Mesenchymal stem cell (in vitro differentiated cells and primary cell): ENCODE results near the gene MATN1.

Experiments
- DNase-seq: peaks from one replicate; pipeline ENCODE4 v3.0.0-alpha.2; 2013
- H2AFZ ChIP-seq: one replicate; pipeline ENCODE4 v1.6.1; 2013; ENCODE audit warnings: low read depth, mild to moderate bottlenecking, control low read depth, inconsistent platforms, low read length, moderate library complexity
- H2AK5ac ChIP-seq: 2 replicates; pipeline ENCODE4 v1.6.1; 2013; ENCODE audit warnings: low read length, moderate library complexity, mild to moderate bottlenecking, inconsistent platforms; ENCODE audit not compliant: severe bottlenecking
- H2BK120ac ChIP-seq: one replicate; pipeline ENCODE4 v1.6.1; 2013; ENCODE audit warnings: low read depth, mild to moderate bottlenecking, inconsistent platforms, low read length, moderate library complexity
- H2BK12ac ChIP-seq, 2 experiments: one replicate each; pipeline ENCODE4 v1.6.1; 2013; ENCODE audit warnings: inconsistent platforms in 2 of 2, low read length in 2 of 2, mild to moderate bottlenecking in 2 of 2, moderate library complexity in 2 of 2, control low read depth in 1 of 2
- H2BK15ac ChIP-seq: one replicate; pipeline ENCODE4 v1.6.1; 2013; ENCODE audit warnings: mild to moderate bottlenecking, low read depth, inconsistent platforms; ENCODE audit not compliant: poor library complexity, severe bottlenecking
- H2BK5ac ChIP-seq: 2 replicates; pipeline ENCODE4 v1.6.1; 2013; ENCODE audit warnings: low read depth, mild to moderate bottlenecking, low read length, control low read depth, inconsistent platforms; ENCODE audit not compliant: poor library complexity, severe bottlenecking
- H3K14ac ChIP-seq, 2 experiments: one replicate each; pipeline ENCODE4 v1.6.1; 2013; ENCODE audit warnings: inconsistent platforms in 2 of 2, low read length in 2 of 2, control low read depth in 1 of 2, mild to moderate bottlenecking in 1 of 2, moderate library complexity in 1 of 2
- H3K18ac ChIP-seq, 2 experiments: one replicate each; pipeline ENCODE4 v1.6.1; 2013; ENCODE audit warnings: inconsistent platforms in 2 of 2, low read length in 2 of 2, control low read depth in 1 of 2, low read depth in 1 of 2, mild to moderate bottlenecking in 1 of 2
- H3K23ac ChIP-seq, 2 experiments: one replicate each; pipeline ENCODE4 v1.6.1; 2013; ENCODE audit warnings: inconsistent platforms in 2 of 2, low read length in 2 of 2, mild to moderate bottlenecking in 2 of 2, moderate library complexity in 2 of 2, control low read depth in 1 of 2
- H3K27ac ChIP-seq: 2 replicates; pipeline ENCODE4 v1.5.1; 2013; ENCODE audit warnings: mild to moderate bottlenecking, moderate library complexity, low read length, control low read depth, inconsistent platforms; ENCODE audit not compliant: poor library complexity, severe bottlenecking
- H3K27me3 ChIP-seq, 2 experiments: 2 replicates each; pipeline versions ENCODE4 v1.6.1 to v1.7.0; 2013; ENCODE audit warnings: low read length in 2 of 2, mild to moderate bottlenecking in 2 of 2, moderate library complexity in 2 of 2, control low read depth in 1 of 2, inconsistent platforms in 1 of 2; ENCODE audit not compliant: control insufficient read depth in 1 of 2, insufficient read depth in 1 of 2
- H3K36me3 ChIP-seq, 2 experiments: 2 replicates each; pipeline versions ENCODE4 v1.6.1 to v1.7.0; 2013; ENCODE audit warnings: low read length in 2 of 2, control low read depth in 1 of 2, inconsistent platforms in 1 of 2, low read depth in 1 of 2, mild to moderate bottlenecking in 1 of 2; ENCODE audit not compliant: insufficient read depth in 2 of 2, control insufficient read depth in 1 of 2
- H3K4ac ChIP-seq, 2 experiments: one replicate each; pipeline ENCODE4 v1.6.1; 2013; ENCODE audit warnings: inconsistent platforms in 2 of 2, low read length in 2 of 2, mild to moderate bottlenecking in 2 of 2, moderate library complexity in 2 of 2, control low read depth in 1 of 2, low read depth in 1 of 2
- H3K4me1 ChIP-seq: 2 replicates; pipeline ENCODE4 v1.6.1; 2013; ENCODE audit warnings: low read depth, low read length, control low read depth; ENCODE audit not compliant: control insufficient read depth, insufficient read depth
- H3K4me2 ChIP-seq: 2 replicates; pipeline ENCODE4 v1.6.1; 2013; ENCODE audit warnings: low read length, mild to moderate bottlenecking, inconsistent platforms; ENCODE audit not compliant: poor library complexity, severe bottlenecking
- H3K4me3 ChIP-seq, 2 experiments: 2 replicates each; pipeline versions ENCODE4 v1.5.1 to v1.7.0; 2013; ENCODE audit warnings: low read length in 2 of 2, mild to moderate bottlenecking in 2 of 2, control low read depth in 1 of 2, low read depth in 1 of 2; ENCODE audit not compliant: insufficient read depth in 1 of 2
- H3K79me1 ChIP-seq: replicated peaks from 2 replicates; pipeline ENCODE4 v1.6.1; 2013; ENCODE audit warnings: mild to moderate bottlenecking, control low read depth, low read length, inconsistent platforms; ENCODE audit not compliant: poor library complexity, severe bottlenecking
- H3K9ac ChIP-seq: 2 replicates; pipeline ENCODE4 v1.7.0; 2013; ENCODE audit warnings: mild to moderate bottlenecking, low read length, moderate library complexity
- H3K9me3 ChIP-seq: 2 replicates; pipeline ENCODE4 v1.7.0; 2013; ENCODE audit warnings: mild to moderate bottlenecking, low read length; ENCODE audit not compliant: control insufficient read depth
- H4K8ac ChIP-seq: one replicate; pipeline ENCODE4 v1.6.1; 2013; ENCODE audit warnings: inconsistent platforms, mild to moderate bottlenecking, low read length, moderate library complexity
- H4K91ac ChIP-seq: one replicate; pipeline ENCODE4 v1.6.1; 2013; ENCODE audit warnings: mild to moderate bottlenecking, low read length, inconsistent platforms
- WGBS: methylation state at CpG from one replicate; pipeline ENCODE4 v1.1.7; 2013; ENCODE audit warnings: mixed read lengths; 5-methylcytosine and 5-hydroxymethylcytosine counted together

The MATN1 gene

GRCh38 chr1:30746212-30747032, 23.0 kb upstream of the MATN1 start:
- H3K4me2 ChIP-seq: no peak overlapping the region
- H4K8ac ChIP-seq: no peak overlapping the region
- H4K91ac ChIP-seq: peak overlapping the region; percentile 44
- H3K36me3 ChIP-seq: no peaks in the 10 kb centered on the region
- H2BK15ac ChIP-seq: no peak overlapping the region
- no peak overlapping the region for H3K18ac ChIP-seq
- no peaks in the 10 kb centered on the region for H3K79me1 ChIP-seq
- DNase-seq: no peak
- H3K14ac ChIP-seq: no peak overlapping the region
- H2BK120ac ChIP-seq: no peak overlapping the region
- no peak overlapping the region for H2BK5ac ChIP-seq
- no peak overlapping the region for H3K4ac ChIP-seq
- no peak overlapping the region for H3K27ac ChIP-seq
- H2AFZ ChIP-seq: no peak overlapping the region
- H2AK5ac ChIP-seq: peak overlapping the region; percentile 10
- H3K4me3 ChIP-seq: no peak overlapping the region
- peak overlapping the region in 1 of 2 experiments; percentile 7 for H2BK12ac ChIP-seq
- no peak overlapping the region for H3K9ac ChIP-seq
- WGBS: 93% methylated on average over 15 of the region's 16 CpGs
- H3K27me3 ChIP-seq: peaks cover 0 to 32% of the 10 kb centered on the region in 2 experiments
- H3K23ac ChIP-seq: no peak overlapping the region
- H3K9me3 ChIP-seq: no peaks in the 10 kb centered on the region
- peaks cover 18% of the 10 kb centered on the region for H3K4me1 ChIP-seq

GRCh38 chr1:30745834-30746208, 22.4 kb upstream of the MATN1 start:
- H3K27me3 ChIP-seq: peaks cover 0 to 38% of the 10 kb centered on the region in 2 experiments
- no peak overlapping the region for H2AFZ ChIP-seq
- 81% methylated on average over 4 of the region's 4 CpGs for WGBS
- H3K4me2 ChIP-seq: no peak overlapping the region
- H2AK5ac ChIP-seq: no peak overlapping the region
- no peak overlapping the region for H3K23ac ChIP-seq
- no peak overlapping the region for H2BK120ac ChIP-seq
- no peak overlapping the region for H3K4me3 ChIP-seq
- peaks cover 22% of the 10 kb centered on the region for H3K4me1 ChIP-seq
- H2BK15ac ChIP-seq: no peak overlapping the region
- H2BK12ac ChIP-seq: no peak overlapping the region
- no peak for DNase-seq
- no peaks in the 10 kb centered on the region for H3K36me3 ChIP-seq
- no peaks in the 10 kb centered on the region for H3K9me3 ChIP-seq
- no peak overlapping the region for H3K27ac ChIP-seq
- H2BK5ac ChIP-seq: no peak overlapping the region
- no peak overlapping the region for H3K14ac ChIP-seq
- no peak overlapping the region for H3K9ac ChIP-seq
- no peak overlapping the region for H3K18ac ChIP-seq
- H4K8ac ChIP-seq: no peak overlapping the region
- H4K91ac ChIP-seq: peak overlapping the region; percentile 1
- no peak overlapping the region for H3K4ac ChIP-seq
- no peaks in the 10 kb centered on the region for H3K79me1 ChIP-seq

- Histone ChIP-seq H3K14ac (no peak overlapping the region), H2BK120ac (no peak overlapping the region), H3K27me3 (peaks cover 0 to 43% of the 10 kb centered on the region in 2 experiments), H3K9me3 (no peaks in the 10 kb centered on the region), H3K79me1 (no peaks in the 10 kb centered on the region), H3K23ac (no peak overlapping the region), H3K18ac (no peak overlapping the region), H4K91ac (no peak overlapping the region), H3K4me2 (no peak overlapping the region), H4K8ac (no peak overlapping the region), H3K9ac (no peak overlapping the region), H3K27ac (no peak overlapping the region), H2BK12ac (no peak overlapping the region), H2AK5ac (no peak overlapping the region), H3K4me3 (no peak overlapping the region), H2BK5ac (no peak overlapping the region), H3K36me3 (no peaks in the 10 kb centered on the region), H2BK15ac (no peak overlapping the region), H3K4me1 (peaks cover 24% of the 10 kb centered on the region), H2AFZ (no peak overlapping the region), H3K4ac (no peak overlapping the region)
- no peak for DNase-seq
- 77% methylated on average over 13 of the region's 14 CpGs for WGBS
Measured at GRCh38 chr1:30745156-30745833, 21.9 kb upstream of the MATN1 start.

DNA sequence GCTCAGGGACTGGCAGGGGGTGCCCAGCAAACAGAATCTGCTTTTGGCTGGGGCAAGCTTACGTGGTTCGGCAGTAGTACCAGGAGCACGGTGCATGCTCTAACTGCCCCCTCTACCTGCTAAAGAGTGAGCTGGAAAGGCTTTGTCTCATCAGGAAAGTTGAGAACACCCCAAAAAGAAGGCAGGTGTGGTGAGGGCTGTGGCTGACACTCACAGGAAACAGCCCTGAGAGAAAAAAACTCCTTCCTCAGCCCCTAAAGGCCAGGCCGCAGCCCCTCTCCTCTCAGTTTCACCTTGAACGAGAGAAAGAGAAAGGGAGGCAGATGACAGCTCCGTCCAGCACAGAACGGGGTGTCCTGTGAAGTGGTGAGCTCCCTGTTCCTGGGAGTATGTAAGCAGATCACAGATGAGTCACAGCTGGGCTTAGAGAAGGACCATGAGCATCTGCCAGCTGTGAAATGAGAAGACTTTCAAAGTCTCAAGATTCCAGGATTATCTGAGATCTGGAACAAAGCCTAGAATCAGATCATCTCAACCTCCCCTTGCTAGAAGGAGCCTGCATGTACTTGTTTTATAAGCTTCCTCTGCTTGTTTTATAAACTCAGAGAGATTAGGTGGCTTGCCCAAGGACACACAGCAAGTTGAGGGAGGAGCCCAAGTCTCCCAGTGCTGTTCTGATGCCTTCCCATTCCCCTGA, 20.8 kb upstream of the MATN1 start:
- no peak overlapping the region for H2AFZ ChIP-seq
- no peak overlapping the region for H2BK5ac ChIP-seq
- no peak overlapping the region for H4K91ac ChIP-seq
- peak; percentile 17 for DNase-seq
- peaks cover 0 to 38% of the 10 kb centered on the region in 2 experiments for H3K27me3 ChIP-seq
- no peaks in the 10 kb centered on the region for H3K79me1 ChIP-seq
- H3K18ac ChIP-seq: no peak overlapping the region
- no peak overlapping the region for H2BK120ac ChIP-seq
- H3K23ac ChIP-seq: no peak overlapping the region
- H3K27ac ChIP-seq: no peak overlapping the region
- H3K4me1 ChIP-seq: peaks cover 24% of the 10 kb centered on the region
- H3K4me3 ChIP-seq: no peak overlapping the region
- H2BK12ac ChIP-seq: no peak overlapping the region
- WGBS: 87% methylated on average over 7 of the region's 7 CpGs
- H3K9ac ChIP-seq: no peak overlapping the region
- H2BK15ac ChIP-seq: no peak overlapping the region
- H3K9me3 ChIP-seq: no peaks in the 10 kb centered on the region
- H3K36me3 ChIP-seq: no peaks in the 10 kb centered on the region
- H3K4ac ChIP-seq: no peak overlapping the region
- no peak overlapping the region for H3K14ac ChIP-seq
- H2AK5ac ChIP-seq: peak overlapping the region; percentile 29
- H3K4me2 ChIP-seq: no peak overlapping the region
- no peak overlapping the region for H4K8ac ChIP-seq
